Ureter (tissue), 1 donor: Measurements from ENCODE around the gene ZNF579. TPM values are rescaled to one million over a fixed set of nuclear protein-coding genes. Genes with fewer than 3 reads are reported as not detected.
"Not testable (repeated sequence)": the region's sequence is repeated elsewhere in the genome, so short reads cannot be mapped to it uniquely, and the experiment has no call there.

Experiments
- DNase-seq: peaks from one replicate; pipeline ENCODE4 v3.0.0-alpha.2; 2020; ENCODE audit warnings: low spot score
- total RNA-seq: library from RNA; stranded (reverse); gene quantifications from one replicate; pipeline ENCODE4 v1.2.4, GENCODE V29; 2023
- donor health status: DM: yes; HTN: yes; CAD: no.

ZNF579 gene
- total RNA-seq, 1 donor from 2014 or later = 14.0 TPM

GRCh38 chr19:55539090-55539984, 41.3 kb downstream of the ZNF579 start:
- DNase-seq = no peak

GRCh38 chr19:55538132-55538531, 42.5 kb downstream of the ZNF579 start:
- no peak for DNase-seq

GRCh38 chr19:55537741-55538111, 42.9 kb downstream of the ZNF579 start:
- DNase-seq = no peak

- no peak for DNase-seq
These were observed 43.5 kb downstream of the ZNF579 start, which contains the start of gene SBK2 for GRCh38 chr19:55536951-55537740. SBK2 (minus strand) TSS chr19:55537133; CDS start chr19:55536294, 839 bp downstream.

- DNase-seq = no peak
These were observed 44.3 kb downstream of the ZNF579 start for GRCh38 chr19:55536366-55536765.

- DNase-seq = no peak
These were observed 44.7 kb downstream of the ZNF579 start for GRCh38 chr19:55535965-55536350.

GRCh38 chr19:55535173-55535964, 45.3 kb downstream of the ZNF579 start:
- no peak for DNase-seq

- not testable (repeated sequence) for DNase-seq
These were observed 46.4 kb downstream of the ZNF579 start for GRCh38 chr19:55534280-55534679.

GRCh38 chr19:55530996-55531395, 49.7 kb downstream of the ZNF579 start:
- DNase-seq = no peak

GRCh38 chr19:55529636-55530234, 50.9 kb downstream of the ZNF579 start:
- no peak for DNase-seq

GRCh38 chr19:55528030-55528803, 52.4 kb downstream of the ZNF579 start:
- DNase-seq = no peak

GRCh38 chr19:55527197-55528029, 53.2 kb downstream of the ZNF579 start:
- DNase-seq = no peak

Other genes with a start within 250 kb of the ZNF579 start
- 12.0 TPM for gene KMT5C, start 241.0 kb downstream of the ZNF579 start, total RNA-seq
- gene COX6B2, start 226.1 kb downstream of the ZNF579 start, total RNA-seq = 3.7 TPM
- gene GARIN5B, start 217.6 kb downstream of the ZNF579 start, total RNA-seq = not detected
- gene IL11, start 210.4 kb downstream of the ZNF579 start, total RNA-seq = not detected
- not detected for gene TMEM190, start 204.0 kb downstream of the ZNF579 start, total RNA-seq
- 20.8 TPM for gene TMEM238, start 196.6 kb downstream of the ZNF579 start, total RNA-seq
- gene RPL28, start 194.9 kb downstream of the ZNF579 start, total RNA-seq = 2,509 TPM
- 31.9 TPM for gene UBE2S, start 173.1 kb downstream of the ZNF579 start, total RNA-seq
- not detected for gene SHISA7, start 137.5 kb downstream of the ZNF579 start, total RNA-seq
- 48.4 TPM for gene ISOC2, start 119.2 kb downstream of the ZNF579 start, total RNA-seq
- gene C19orf85, start 116.1 kb downstream of the ZNF579 start, total RNA-seq = not detected
- 7.4 TPM for gene ZNF628, start 104.2 kb downstream of the ZNF579 start, total RNA-seq
- gene NAT14, start 95.7 kb downstream of the ZNF579 start, total RNA-seq = 14.2 TPM
- 15.2 TPM for gene SSC5D, start 92.4 kb downstream of the ZNF579 start, total RNA-seq
- not detected for gene SBK2, start 43.7 kb downstream of the ZNF579 start, total RNA-seq
- 0.39 TPM for gene SBK3, start 35.3 kb downstream of the ZNF579 start, total RNA-seq
- 18.4 TPM for gene FIZ1, start 18.7 kb upstream of the ZNF579 start, total RNA-seq
- 13.0 TPM for gene ZNF524, start 19.4 kb upstream of the ZNF579 start, total RNA-seq
- gene ZNF865, start 24.8 kb upstream of the ZNF579 start, total RNA-seq = 13.6 TPM
- 9.5 TPM for gene ZNF784, start 43.7 kb upstream of the ZNF579 start, total RNA-seq
- gene ZNF580, start 60.2 kb upstream of the ZNF579 start, total RNA-seq = 56.5 TPM
- gene ZNF581, start 62.8 kb upstream of the ZNF579 start, total RNA-seq = 22.7 TPM
- 12.3 TPM for gene CCDC106, start 67.4 kb upstream of the ZNF579 start, total RNA-seq
- gene U2AF2, start 74.2 kb upstream of the ZNF579 start, total RNA-seq = 195 TPM
- gene EPN1, start 94.4 kb upstream of the ZNF579 start, total RNA-seq = 78.5 TPM
- gene NLRP9, start 157.6 kb upstream of the ZNF579 start, total RNA-seq = not detected
- not detected for gene RFPL4A, start 178.2 kb upstream of the ZNF579 start, total RNA-seq
- not detected for gene RFPL4AL1, start 188.3 kb upstream of the ZNF579 start, total RNA-seq